Osteocyte (in vitro differentiated cells): ENCODE measurements around the gene BMP2K. TPM values are rescaled to one million over a fixed set of nuclear protein-coding genes. Genes with fewer than 3 reads are reported as not detected.
"Not testable (repeated sequence)": the region's sequence is repeated elsewhere in the genome, so short reads cannot be mapped to it uniquely, and the experiment has no call there.

ENCODE experiments used
- DNase-seq: peaks from one replicate; pipeline ENCODE4 v3.0.0; 2021; ENCODE audit warnings: mixed read lengths; ENCODE audit not compliant: unreplicated experiment; ENCODE audit errors: extremely low spot score
- H3K27ac Mint-ChIP-seq: one replicate; pipeline ENCODE4 v1.8.0; 2021; ENCODE audit warnings: mild to moderate bottlenecking, mixed read lengths; ENCODE audit not compliant: unreplicated experiment
- H3K27me3 Mint-ChIP-seq: one replicate; pipeline ENCODE4 v1.8.0; 2021; ENCODE audit warnings: mixed read lengths; ENCODE audit not compliant: unreplicated experiment
- H3K36me3 Mint-ChIP-seq: one replicate; pipeline ENCODE4 v1.8.0; 2021; ENCODE audit warnings: mixed read lengths; ENCODE audit not compliant: unreplicated experiment
- H3K4me1 Mint-ChIP-seq: one replicate; pipeline ENCODE4 v1.8.0; 2021; ENCODE audit warnings: mixed read lengths; ENCODE audit not compliant: unreplicated experiment
- H3K4me3 Mint-ChIP-seq: one replicate; pipeline ENCODE4 v1.8.0; 2021; ENCODE audit warnings: mild to moderate bottlenecking, moderate library complexity, mixed read lengths; ENCODE audit not compliant: unreplicated experiment
- H3K9me3 Mint-ChIP-seq: one replicate; pipeline ENCODE4 v1.8.0; 2021; ENCODE audit warnings: mixed read lengths; ENCODE audit not compliant: unreplicated experiment
- total RNA-seq: library from RNA; stranded (reverse); gene quantifications from 2 replicates; pipeline ENCODE4 v1.2.1, GENCODE V29; 2021
- TF ChIP-seq, protein P1 (sequence below): fragments of 200-600 bp; sonication (generic); IDR thresholded peaks from 2 replicates; pipeline ENCODE4 v1.5.0; 2021; ENCODE audit warnings: antibody characterized with exemption, mild to moderate bottlenecking, moderate library complexity

BMP2K gene
- total RNA-seq, 1 donor from 2014 or later = 19.5 TPM

DNA sequence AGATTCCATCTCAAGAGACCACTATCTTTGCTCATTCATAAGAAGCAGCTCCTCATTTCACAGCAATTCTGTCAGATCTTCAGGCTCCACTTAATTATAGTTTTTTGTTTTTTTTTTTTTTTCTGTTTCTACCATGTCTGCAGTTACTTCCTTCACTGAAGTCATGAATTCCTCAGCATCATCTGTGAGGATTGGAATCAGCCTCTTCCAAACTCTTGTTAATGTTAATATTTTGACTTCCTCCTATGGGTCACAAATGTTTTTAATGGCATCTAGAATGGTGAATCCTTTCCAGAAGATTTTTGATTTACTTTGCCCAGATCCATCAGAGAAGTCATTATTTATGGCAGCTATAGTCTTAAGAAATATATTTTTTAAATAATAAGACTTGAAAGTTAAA is 53.1 kb downstream of the BMP2K start:
- H3K4me1 Mint-ChIP-seq = no peaks in the 10 kb centered on the region
- TF ChIP-seq, protein P1, sequence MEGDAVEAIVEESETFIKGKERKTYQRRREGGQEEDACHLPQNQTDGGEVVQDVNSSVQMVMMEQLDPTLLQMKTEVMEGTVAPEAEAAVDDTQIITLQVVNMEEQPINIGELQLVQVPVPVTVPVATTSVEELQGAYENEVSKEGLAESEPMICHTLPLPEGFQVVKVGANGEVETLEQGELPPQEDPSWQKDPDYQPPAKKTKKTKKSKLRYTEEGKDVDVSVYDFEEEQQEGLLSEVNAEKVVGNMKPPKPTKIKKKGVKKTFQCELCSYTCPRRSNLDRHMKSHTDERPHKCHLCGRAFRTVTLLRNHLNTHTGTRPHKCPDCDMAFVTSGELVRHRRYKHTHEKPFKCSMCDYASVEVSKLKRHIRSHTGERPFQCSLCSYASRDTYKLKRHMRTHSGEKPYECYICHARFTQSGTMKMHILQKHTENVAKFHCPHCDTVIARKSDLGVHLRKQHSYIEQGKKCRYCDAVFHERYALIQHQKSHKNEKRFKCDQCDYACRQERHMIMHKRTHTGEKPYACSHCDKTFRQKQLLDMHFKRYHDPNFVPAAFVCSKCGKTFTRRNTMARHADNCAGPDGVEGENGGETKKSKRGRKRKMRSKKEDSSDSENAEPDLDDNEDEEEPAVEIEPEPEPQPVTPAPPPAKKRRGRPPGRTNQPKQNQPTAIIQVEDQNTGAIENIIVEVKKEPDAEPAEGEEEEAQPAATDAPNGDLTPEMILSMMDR = no peak
- no peak for DNase-seq
- no peaks in the 10 kb centered on the region for H3K27me3 Mint-ChIP-seq
- no peak overlapping the region for H3K27ac Mint-ChIP-seq
- H3K9me3 Mint-ChIP-seq = no peaks in the 10 kb centered on the region
- no peak overlapping the region for H3K4me3 Mint-ChIP-seq
- H3K36me3 Mint-ChIP-seq = peaks cover 26% of the 10 kb centered on the region

DNA sequence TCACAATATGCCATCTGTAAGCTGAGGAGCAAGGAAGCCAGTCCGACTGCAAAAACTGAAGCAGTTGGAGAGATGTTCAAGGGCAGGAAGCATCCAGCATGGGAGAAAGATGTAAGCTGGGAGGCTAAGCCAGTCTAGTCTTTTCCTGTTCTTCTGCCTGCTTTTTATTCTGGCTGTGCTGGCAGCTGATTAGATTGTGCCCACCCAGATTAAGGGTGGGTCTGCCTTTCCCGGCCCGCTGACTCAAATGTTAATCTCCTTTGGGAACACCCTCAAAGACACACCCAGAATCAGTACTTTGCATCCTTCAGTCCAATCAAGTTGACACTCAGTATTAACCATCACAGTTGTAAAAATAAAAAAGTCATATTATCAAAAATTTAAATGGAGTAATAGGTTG is 63.5 kb downstream of the BMP2K start:
- DNase-seq, H3K4me1 Mint-ChIP-seq: not testable (repeated sequence)
- H3K36me3 Mint-ChIP-seq = peaks cover 17% of the 10 kb centered on the region

DNA sequence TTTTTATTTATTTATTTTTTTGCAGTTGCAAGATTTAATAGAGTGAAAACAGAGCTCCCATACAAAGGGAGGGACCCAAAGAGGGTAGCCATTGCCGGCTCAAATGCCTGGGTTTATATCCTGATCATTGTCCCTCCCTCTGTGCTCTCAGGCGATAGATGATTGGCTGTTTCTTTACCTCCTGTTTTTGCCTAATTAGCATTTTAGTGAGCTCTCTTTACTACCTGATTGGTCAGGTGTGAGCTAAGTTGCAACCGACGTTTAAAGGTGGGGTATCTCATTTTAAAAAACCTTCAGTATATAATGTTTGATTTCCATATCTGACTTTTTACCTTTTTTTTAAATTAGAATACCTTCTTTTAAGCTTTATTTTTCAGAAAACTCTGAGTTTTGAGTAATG is 64.1 kb downstream of the BMP2K start:
- not testable (repeated sequence) for H3K27ac Mint-ChIP-seq, H3K9me3 Mint-ChIP-seq, DNase-seq, H3K4me1 Mint-ChIP-seq, H3K4me3 Mint-ChIP-seq, H3K27me3 Mint-ChIP-seq
- H3K36me3 Mint-ChIP-seq = peaks cover 18% of the 10 kb centered on the region

More for the DNA sequence above, 63.5 kb downstream of the BMP2K start:
- not testable (repeated sequence) for H3K27ac Mint-ChIP-seq, H3K27me3 Mint-ChIP-seq, H3K9me3 Mint-ChIP-seq, H3K4me3 Mint-ChIP-seq

DNA sequence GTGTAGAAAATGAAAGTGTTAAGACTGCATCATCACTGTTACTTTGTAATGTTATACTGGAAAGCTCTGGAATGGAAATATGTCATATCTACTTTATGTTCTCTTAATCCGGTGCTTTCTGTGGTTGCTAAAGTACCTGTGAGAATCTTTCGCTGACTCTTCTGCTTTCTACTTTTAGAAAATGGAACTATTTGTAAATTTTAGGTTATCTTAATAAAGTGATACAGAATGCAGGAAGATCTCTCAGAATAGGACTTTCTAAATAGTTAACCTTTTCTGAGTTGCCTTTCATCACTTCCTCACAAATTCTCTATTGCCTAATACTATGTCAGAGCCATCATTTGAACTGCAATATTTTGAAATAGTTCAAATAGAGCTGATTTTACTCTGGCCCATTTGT is 69.3 kb downstream of the BMP2K start:
- Mint-ChIP-seq H3K27ac (no peak overlapping the region), H3K4me3 (no peak overlapping the region), H3K27me3 (no peaks in the 10 kb centered on the region), H3K36me3 (peaks cover 12% of the 10 kb centered on the region), H3K9me3 (no peaks in the 10 kb centered on the region), H3K4me1 (peaks cover 3% of the 10 kb centered on the region)
- no peak for DNase-seq
- TF ChIP-seq, protein P1 = no peak

DNA sequence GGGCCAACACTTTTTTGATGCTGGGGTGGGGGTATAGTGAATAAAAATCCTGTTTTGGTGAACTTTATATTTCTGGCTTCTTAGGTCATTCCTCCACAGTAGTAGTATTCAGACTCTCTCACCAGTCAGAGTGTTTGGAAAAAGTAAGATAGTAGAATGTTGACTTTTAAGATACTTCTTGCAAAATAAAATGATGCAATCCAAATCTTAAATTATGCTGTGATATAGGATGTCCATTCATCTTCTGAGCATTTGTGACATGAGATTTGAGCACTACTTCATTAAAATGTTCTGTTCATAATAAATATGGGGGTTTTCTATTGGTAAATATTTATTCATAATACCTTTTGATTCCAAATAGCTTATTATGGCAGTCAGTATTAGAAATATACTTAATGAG is 70.1 kb downstream of the BMP2K start:
- H3K27ac Mint-ChIP-seq = no peak overlapping the region
- H3K27me3 Mint-ChIP-seq = no peaks in the 10 kb centered on the region
- H3K9me3 Mint-ChIP-seq = no peaks in the 10 kb centered on the region
- no peak overlapping the region for H3K4me3 Mint-ChIP-seq
- TF ChIP-seq, protein P1 = no peak
- H3K36me3 Mint-ChIP-seq = peaks cover 13% of the 10 kb centered on the region
- H3K4me1 Mint-ChIP-seq = peaks cover 3% of the 10 kb centered on the region
- no peak for DNase-seq

DNA sequence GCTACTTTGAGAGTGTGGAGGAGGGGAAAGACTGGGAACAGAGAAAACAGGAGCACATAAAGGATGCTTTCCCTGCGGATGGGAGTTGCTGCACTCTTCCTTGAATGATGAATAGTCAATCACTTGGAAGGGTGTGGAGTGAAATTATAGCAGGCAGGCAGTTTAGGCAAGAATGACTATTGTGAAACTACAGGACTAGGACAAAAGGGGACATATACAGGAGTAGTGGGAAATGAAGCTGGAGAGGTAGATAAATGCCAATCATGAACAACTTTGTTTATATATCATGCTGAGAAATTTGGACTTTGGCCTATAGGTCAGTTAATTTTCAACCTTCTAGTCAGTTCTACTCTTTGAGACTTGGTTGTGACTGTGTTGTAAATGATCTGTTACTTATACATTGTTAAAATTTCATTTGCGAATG is 86.2 kb downstream of the BMP2K start:
- Mint-ChIP-seq H3K4me3 (no peak overlapping the region), H3K4me1 (peaks cover 6% of the 10 kb centered on the region), H3K36me3 (peaks cover 14% of the 10 kb centered on the region), H3K27me3 (no peaks in the 10 kb centered on the region), H3K27ac (no peak overlapping the region), H3K9me3 (no peaks in the 10 kb centered on the region)
- DNase-seq = no peak
- TF ChIP-seq, protein P1 = no peak
